HepG2 (cell line): ENCODE results near the gene COLEC12. TPM values are rescaled to one million over a fixed set of nuclear protein-coding genes. Genes with fewer than 3 reads are reported as not detected.

Source experiments
- ATAC-seq: fragments of 200-7000 bp; cut with Tn5 transposase; 3 replicates; pipeline ENCODE4 v1.9.1; 2020; ENCODE audit warnings: mild to moderate bottlenecking, moderate library complexity
- BruUV-seq: library from RNA; stranded (reverse); fragments of 400-500 nt; replicated peaks from 2 replicates; lab custom pipeline; 2021; lab: Mats Ljungman, UMichigan
- CTCF ChIA-PET: fragments of 300-600 bp; formaldehyde crosslinking; extraction: SDS; loops from one replicate; lab custom pipeline; 2021; ENCODE audit warnings: low total read pairs, inconsistent platforms, low intra/inter-chr PET ratio; lab: Yijun Ruan, JAX
- POLR2A ChIA-PET: fragments of 350-600 bp; sonication (Branson Sonifier 250); formaldehyde crosslinking; loops from one replicate; lab custom pipeline; 2020; ENCODE audit warnings: antibody characterized with exemption, inconsistent platforms; lab: Yijun Ruan, JAX
- DNase-seq: peaks from one replicate; pipeline ENCODE4 v3.0.0-alpha.2; 2015; ENCODE audit warnings: low spot score
- FAIRE-seq: peaks from 3 replicates; lab custom pipeline; 2011; peaks lifted over from hg19 to GRCh38; lab: Jason Lieb, UNC
- H2AFZ ChIP-seq: one replicate; pipeline ENCODE4 v1.6.1; 2011; ENCODE audit warnings: low read length, inconsistent platforms
- H3K27ac ChIP-seq: fragments of 300-600 bp; 3 replicates; pipeline ENCODE4 v1.8.0; 2011; ENCODE audit warnings: mixed run types, mild to moderate bottlenecking, mixed read lengths, low read length, inconsistent platforms; ENCODE audit not compliant: insufficient read depth; ENCODE audit errors: extremely low read length
- H3K27me3 ChIP-seq, 2 experiments: fragments of 200-600 bp in 1 of 2; 2 replicates in 1 of 2; 3 replicates in 1 of 2; pipeline versions ENCODE4 v1.6.0 to v1.8.0; 2011; ENCODE audit warnings: low read length in 2 of 2, mild to moderate bottlenecking in 2 of 2, moderate library complexity in 2 of 2, inconsistent platforms in 1 of 2; ENCODE audit not compliant: insufficient read depth in 2 of 2, control insufficient read depth in 1 of 2
- H3K36me3 ChIP-seq, 2 experiments: fragments of 200-600 bp in 1 of 2; replicated peaks in 1 of 2; 2 replicates in 1 of 2; 3 replicates in 1 of 2; pipeline versions ENCODE4 v1.5.1 to v1.8.0; 2011; ENCODE audit warnings: low read length in 2 of 2, inconsistent platforms in 1 of 2; ENCODE audit not compliant: insufficient read depth in 2 of 2, control insufficient read depth in 1 of 2
- H3K4me1 ChIP-seq: 2 replicates; pipeline ENCODE4 v1.5.1; 2012; ENCODE audit warnings: low read length, inconsistent platforms; ENCODE audit not compliant: insufficient read depth
- H3K4me2 ChIP-seq: 2 replicates; pipeline ENCODE4 v1.6.0; 2011; ENCODE audit warnings: low read depth, low read length, inconsistent platforms
- H3K4me3 ChIP-seq, 3 experiments: fragments of 200-600 bp in 1 of 3; sonication (generic), shearing (Covaris generic) in 1 of 3; replicated peaks in 1 of 3; 2 replicates each; pipeline ENCODE4 v1.5.1; 2011 to 2016; ENCODE audit warnings: low read length in 3 of 3, inconsistent platforms in 2 of 3, low read depth in 2 of 3, mild to moderate bottlenecking in 2 of 3, control low read depth in 1 of 3, mixed read lengths in 1 of 3; ENCODE audit not compliant: insufficient read depth in 1 of 3
- H3K79me2 ChIP-seq: one replicate; pipeline ENCODE4 v1.6.1; 2011; ENCODE audit warnings: low read length, inconsistent platforms; ENCODE audit not compliant: insufficient read depth
- H3K9ac ChIP-seq: 2 replicates; pipeline ENCODE4 v1.6.0; 2011; ENCODE audit warnings: mild to moderate bottlenecking, low read depth, low read length, inconsistent platforms; ENCODE audit not compliant: insufficient read depth
- H3K9me3 ChIP-seq: 2 replicates; pipeline ENCODE4 v1.5.1; 2012; ENCODE audit warnings: mild to moderate bottlenecking, low read length
- H4K20me1 ChIP-seq: 2 replicates; pipeline ENCODE4 v1.6.0; 2011; ENCODE audit warnings: inconsistent platforms, mild to moderate bottlenecking, low read length, moderate library complexity; ENCODE audit not compliant: insufficient read depth
- GABPB1 ChIP-seq: IDR thresholded peaks from 2 replicates; pipeline ENCODE4 v1.6.1; 2016; ENCODE audit warnings: mild to moderate bottlenecking, missing genetic modification reagents, moderate library complexity, missing compliant biosample characterization
- HDAC6 ChIP-seq: fragments of 200-600 bp; sonication (generic); IDR thresholded peaks from 2 replicates; pipeline ENCODE4 v1.7.0; 2017; ENCODE audit warnings: mild to moderate bottlenecking, antibody characterized with exemption, low read length, low read depth
- HNRNPL ChIP-seq: fragments of 200-400 bp; formaldehyde crosslinking; IDR thresholded peaks from 2 replicates; pipeline ENCODE4 v1.6.1; 2017; ENCODE audit warnings: mild to moderate bottlenecking, low read depth, low read length
- MAF1 ChIP-seq: sonication (generic); formaldehyde crosslinking; IDR thresholded peaks from 2 replicates; pipeline ENCODE4 v1.5.0; 2020; ENCODE audit warnings: missing genetic modification reagents, borderline replicate concordance
- MIXL1 ChIP-seq: IDR thresholded peaks from 2 replicates; pipeline ENCODE4 v1.6.1; 2016
- NR1H2 ChIP-seq: sonication (generic); formaldehyde crosslinking; IDR thresholded peaks from 2 replicates; pipeline ENCODE4 v1.8.1; 2022; ENCODE audit warnings: low read depth, missing genetic modification reagents, borderline replicate concordance
- THAP11 ChIP-seq: IDR thresholded peaks from 2 replicates; pipeline ENCODE4 v1.6.1; 2016; ENCODE audit warnings: missing biosample characterization, missing genetic modification reagents
- ZBTB34 ChIP-seq: sonication (generic); formaldehyde crosslinking; IDR thresholded peaks from 2 replicates; pipeline ENCODE4 v1.8.0; 2022; ENCODE audit warnings: mild to moderate bottlenecking, missing genetic modification reagents
- ZNF75D ChIP-seq: sonication (generic); formaldehyde crosslinking; IDR thresholded peaks from 2 replicates; pipeline ENCODE4 v1.8.1; 2023; ENCODE audit warnings: missing genetic modification reagents, mild to moderate bottlenecking, borderline replicate concordance
- WGBS: methylation state at CpG from one replicate; pipeline ENCODE4 v1.1.6; 2017; ENCODE audit warnings: low lambda C conversion rate; 5-methylcytosine and 5-hydroxymethylcytosine counted together
- in situ Hi-C: cut with HindIII; loops from 2 replicates; pipeline ENCODE4 v1.10.0; 2017; ENCODE audit warnings: low pct_unique_long_range_greater_than_20kb; ENCODE audit not compliant: extremely low pct_ligation_motif_present
- intact Hi-C: fragments of 100-400 bp; cut with micrococcal nuclease; formaldehyde crosslinking; loops from one replicate; pipeline ENCODE4 v1.10.0; 2022; ENCODE audit not compliant: unreplicated experiment
- polyA plus RNA-seq, 8 experiments: library from polyadenylated mRNA; depleted of rRNA in 3 of 8; stranded (reverse) in 7 of 8; unstranded in 1 of 8; fragments of >200 nt; fragmentation: Illumina TruSeq in 4 of 8; extraction: Trizol in 4 of 8; gene quantifications; 2 replicates each; pipeline versions ENCODE4 v1.2.1 to v1.2.3, GENCODE V29; 2011 to 2016; ENCODE audit warnings: low read depth in 4 of 8, missing spikeins in 1 of 8, mixed read lengths in 1 of 8; ENCODE audit not compliant: insufficient read depth in 1 of 8
- total RNA-seq, 5 experiments: library from RNA; depleted of rRNA; stranded (reverse); fragments of >200 nt; fragmentation: Illumina TruSeq; extraction: Trizol; gene quantifications; 2 replicates each; pipeline ENCODE4 v1.2.3, GENCODE V29; 2016; ENCODE audit warnings: low read depth in 1 of 5
- TF ChIP-seq, protein P1 (sequence below): sonication (generic); formaldehyde crosslinking; IDR thresholded peaks from 2 replicates; pipeline ENCODE4 v1.8.1; 2023; ENCODE audit warnings: mild to moderate bottlenecking, missing genetic modification reagents

The COLEC12 gene
- total and polyA plus RNA-seq, 2 of the 13 experiments (the other 11 are each of a cell fraction or from before 2014, with no cell fraction given): 0.02 to 0.11 TPM

- no peaks in the 10 kb centered on the region for H4K20me1 ChIP-seq
- no peak overlapping the region for H2AFZ ChIP-seq
- no peaks in the 10 kb centered on the region for H3K79me2 ChIP-seq
- no peaks in the 10 kb centered on the region for H3K36me3 ChIP-seq
- no peak overlapping the region for H3K9ac ChIP-seq
- CTCF ChIA-PET: no interaction called here
- no peak for ATAC-seq
- no peak overlapping the region for H3K27ac ChIP-seq
- WGBS: 78% methylated on average over 9 of the region's 9 CpGs
- no peak for DNase-seq
- no peak overlapping the region for H3K4me3 ChIP-seq
- peaks cover 0 to 7% of the 10 kb centered on the region in 2 experiments; a peak in 1 of 5 replicates for H3K27me3 ChIP-seq
- POLR2A ChIA-PET: no interaction called here
- H3K9me3 ChIP-seq: no peaks in the 10 kb centered on the region
- H3K4me1 ChIP-seq: no peaks in the 10 kb centered on the region
- BruUV-seq: no TSS peak
- intact Hi-C loops (no loop called here), in situ Hi-C loops (no loop called here)
- no peak for FAIRE-seq
- TF ChIP-seq NR1H2 (CRISPR knock-in tag): no peak
- TF ChIP-seq MIXL1 (CRISPR knock-in tag): no peak
- TF ChIP-seq HNRNPL: no peak
- TF ChIP-seq THAP11 (CRISPR knock-in tag): no peak
- no peak for TF ChIP-seq ZBTB34 (CRISPR knock-in tag)
- TF ChIP-seq ZNF75D (CRISPR knock-in tag): no peak
- TF ChIP-seq GABPB1 (CRISPR knock-in tag): no peak
- no peak for TF ChIP-seq MAF1 (CRISPR knock-in tag)
- TF ChIP-seq, protein P1, sequence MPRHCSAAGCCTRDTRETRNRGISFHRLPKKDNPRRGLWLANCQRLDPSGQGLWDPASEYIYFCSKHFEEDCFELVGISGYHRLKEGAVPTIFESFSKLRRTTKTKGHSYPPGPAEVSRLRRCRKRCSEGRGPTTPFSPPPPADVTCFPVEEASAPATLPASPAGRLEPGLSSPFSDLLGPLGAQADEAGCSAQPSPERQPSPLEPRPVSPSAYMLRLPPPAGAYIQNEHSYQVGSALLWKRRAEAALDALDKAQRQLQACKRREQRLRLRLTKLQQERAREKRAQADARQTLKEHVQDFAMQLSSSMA (CRISPR knock-in tag): no peak
- TF ChIP-seq HDAC6: no peak
- H3K4me2 ChIP-seq: no peak overlapping the region
Measured at GRCh38 chr18:457140-457519, 43.4 kb downstream of the COLEC12 start.
